Measurements from ENCODE around the gene TM4SF5.
A peak's percentile ranks its signal among the peaks of the same experiment; 100 is the strongest.
"Not testable (repeated sequence)": the region's sequence is repeated elsewhere in the genome, so short reads cannot be mapped to it uniquely, and the experiment has no call there.

TM4SF5 gene

DNA sequence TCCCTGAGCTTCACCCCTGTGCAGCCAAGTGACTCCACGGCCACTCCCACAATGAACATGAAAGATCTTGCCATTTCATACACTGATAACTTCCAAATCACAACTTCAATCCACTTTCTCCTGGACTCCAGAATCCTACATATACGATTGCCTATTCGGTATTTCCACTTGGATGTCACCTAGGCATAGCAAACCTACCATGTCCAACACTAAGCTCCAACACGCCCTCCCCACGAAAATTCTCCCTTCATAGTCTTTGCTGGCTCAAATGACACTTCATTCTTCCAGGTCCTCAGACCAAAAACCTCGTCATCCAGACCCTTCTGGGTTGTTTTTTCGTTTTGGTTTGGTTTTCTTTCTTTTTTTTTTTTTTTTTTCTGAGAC lies 19.0 kb downstream of the TM4SF5 start:
- no peak for DNase-seq

DNA sequence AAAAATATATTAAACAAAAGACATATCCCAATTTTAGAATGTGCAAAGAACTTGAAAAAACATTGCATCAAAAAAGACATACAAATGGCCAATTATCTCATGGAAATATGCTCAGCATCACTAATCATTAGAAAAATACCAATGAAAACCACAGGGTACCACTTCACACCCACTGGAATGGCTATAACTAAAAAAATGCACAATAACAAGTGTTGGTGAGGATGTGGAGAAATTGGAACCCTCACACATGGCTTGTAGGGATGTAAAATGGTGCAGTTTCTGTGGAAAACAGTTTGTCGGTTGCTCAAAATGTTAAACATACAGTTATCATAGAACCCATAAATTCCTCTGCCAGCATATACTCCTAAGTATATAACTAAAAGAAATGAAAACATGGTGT lies 23.5 kb downstream of the TM4SF5 start:
- DNase-seq, result no peak

DNA sequence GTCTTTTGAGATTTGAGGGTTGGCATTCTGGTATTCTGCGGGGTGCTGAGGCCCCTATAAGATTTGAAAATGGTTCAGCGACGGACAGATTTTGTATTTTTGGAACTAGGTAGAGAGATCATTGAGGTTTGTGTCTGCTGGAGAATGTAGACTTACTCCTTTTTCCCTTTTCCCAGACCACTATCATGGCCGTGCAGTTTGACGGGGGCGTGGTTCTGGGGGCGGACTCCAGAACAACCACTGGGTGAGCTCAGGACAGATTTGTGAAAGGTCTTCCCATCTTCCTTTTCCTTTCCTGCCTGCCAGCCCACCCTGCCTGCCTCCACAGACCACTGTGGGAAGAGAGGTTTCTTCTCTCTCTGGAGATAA lies 24.9 kb downstream of the TM4SF5 start:
- no peak for DNase-seq

DNA sequence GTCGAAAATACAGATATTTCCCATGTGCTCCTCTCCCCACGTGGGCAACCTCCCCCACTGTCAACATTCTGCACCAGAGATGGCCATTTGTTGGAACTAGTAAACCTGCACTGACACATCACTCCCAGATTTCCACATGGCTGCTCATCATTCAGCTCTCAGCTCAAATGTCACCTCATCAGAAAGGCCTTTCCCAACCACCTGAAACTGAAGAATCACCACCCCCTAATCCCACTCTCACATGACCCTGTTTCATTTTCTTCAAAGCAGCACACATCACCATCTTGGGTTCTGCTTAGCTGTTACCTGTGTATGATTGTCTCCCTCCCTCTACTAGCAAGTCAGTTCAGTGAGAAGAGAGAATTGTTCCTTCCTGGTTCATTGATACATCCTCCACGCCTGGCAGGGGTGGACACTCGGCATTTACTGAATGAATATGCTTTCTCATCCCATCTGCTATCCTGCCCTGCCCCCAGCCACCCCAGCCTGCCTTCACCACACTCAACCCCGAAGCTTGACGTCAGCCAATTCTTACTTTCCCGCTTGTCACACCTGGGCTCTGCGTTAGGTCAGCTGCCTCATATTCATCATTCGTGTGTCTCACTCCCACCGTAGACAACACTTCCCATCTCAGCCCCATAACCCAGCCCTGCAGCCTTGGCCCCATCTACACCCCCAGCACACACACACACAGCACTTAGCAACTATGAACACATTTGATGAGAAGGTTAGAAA lies 28.9 kb downstream of the TM4SF5 start:
- no peak for DNase-seq

DNA sequence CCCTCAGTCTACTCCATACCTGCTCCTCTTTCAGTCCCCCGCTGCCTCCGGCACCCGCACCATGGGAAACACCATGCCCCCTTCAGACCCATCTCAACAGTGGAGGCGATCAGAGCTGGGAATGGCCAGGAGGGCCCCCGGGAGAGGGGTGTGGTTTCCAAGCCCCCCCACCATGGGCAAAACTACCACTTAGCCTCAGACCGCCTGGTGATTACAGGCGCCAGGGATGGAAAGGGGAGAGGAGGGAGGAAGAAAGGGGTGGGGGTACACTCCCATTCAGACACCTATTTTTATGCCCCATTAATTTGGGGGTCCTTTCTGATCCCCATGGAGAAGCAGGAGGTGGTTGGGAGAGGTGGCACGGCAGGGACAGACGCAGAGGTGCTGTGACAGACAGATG lies 30.5 kb downstream of the TM4SF5 start, which contains the start of gene C17orf114:
Gene C17orf114 (minus strand): TSS at position 101 of the 400 bp plus-strand sequence.
- DNase-seq, result peak; percentile 17

DNA sequence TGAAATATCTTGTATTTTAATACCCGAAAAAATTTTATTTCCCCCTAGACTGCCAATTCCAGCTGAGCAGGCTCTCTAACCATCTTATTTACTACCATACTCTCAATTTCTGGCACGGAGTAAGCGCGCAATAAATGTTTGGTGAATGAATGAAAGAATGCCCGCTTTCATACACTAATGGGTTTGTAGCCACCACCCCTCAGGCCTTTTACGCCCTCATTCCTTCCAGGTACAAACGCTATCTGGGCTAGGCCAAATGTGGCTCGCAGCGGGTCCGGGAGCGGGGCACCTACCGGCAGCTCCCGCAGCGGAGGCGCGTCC lies 34.7 kb downstream of the TM4SF5 start:
- peak; percentile 50 for DNase-seq

DNA sequence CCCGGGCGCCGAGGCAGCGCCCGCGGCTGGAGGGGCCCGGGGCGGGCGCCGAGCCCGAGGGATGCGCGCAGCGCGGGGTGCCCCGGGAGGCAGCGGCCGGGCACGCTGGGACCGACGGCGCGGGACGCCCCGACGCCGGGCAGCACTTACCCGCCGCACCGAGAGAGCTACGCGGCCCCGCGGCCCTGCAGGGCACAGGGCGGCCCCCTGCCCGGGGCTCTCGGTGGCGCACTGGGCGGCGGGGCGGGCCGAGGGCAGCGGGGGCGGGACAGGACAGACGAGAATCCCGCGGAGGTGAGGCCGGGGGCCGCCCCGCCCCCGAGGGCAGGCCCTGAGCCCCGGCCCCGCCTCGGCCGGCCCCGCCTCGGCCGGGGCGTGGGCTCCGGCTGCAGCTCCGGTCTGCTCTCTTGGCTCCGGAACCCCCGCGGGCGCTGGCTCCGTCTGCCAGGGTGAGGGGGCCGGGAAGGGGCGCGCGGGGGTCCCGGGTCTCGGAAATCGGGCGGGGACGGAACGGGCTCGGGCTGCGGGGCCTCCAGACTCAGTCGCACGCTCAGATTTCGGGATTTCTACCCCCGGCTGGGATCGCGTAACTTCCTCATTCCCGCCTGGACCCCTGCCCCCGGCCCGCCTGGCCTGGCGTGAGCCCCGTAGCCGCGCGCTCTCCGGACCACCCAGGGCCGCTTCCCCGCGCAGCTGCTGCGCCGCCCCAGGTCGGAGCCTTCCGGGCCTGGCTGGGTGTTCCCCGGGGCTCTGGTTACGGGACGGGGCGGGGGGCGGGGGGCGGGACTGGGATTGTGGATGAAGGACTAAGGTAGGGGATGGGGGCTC lies 35.3 kb downstream of the TM4SF5 start, which contains the start of gene PLD2:
Gene PLD2 (plus strand): TSS at position 376 of the 828 bp plus-strand sequence. CDS start 621 bp downstream, outside the sequence.
- DNase-seq, result peak; percentile 84

DNA sequence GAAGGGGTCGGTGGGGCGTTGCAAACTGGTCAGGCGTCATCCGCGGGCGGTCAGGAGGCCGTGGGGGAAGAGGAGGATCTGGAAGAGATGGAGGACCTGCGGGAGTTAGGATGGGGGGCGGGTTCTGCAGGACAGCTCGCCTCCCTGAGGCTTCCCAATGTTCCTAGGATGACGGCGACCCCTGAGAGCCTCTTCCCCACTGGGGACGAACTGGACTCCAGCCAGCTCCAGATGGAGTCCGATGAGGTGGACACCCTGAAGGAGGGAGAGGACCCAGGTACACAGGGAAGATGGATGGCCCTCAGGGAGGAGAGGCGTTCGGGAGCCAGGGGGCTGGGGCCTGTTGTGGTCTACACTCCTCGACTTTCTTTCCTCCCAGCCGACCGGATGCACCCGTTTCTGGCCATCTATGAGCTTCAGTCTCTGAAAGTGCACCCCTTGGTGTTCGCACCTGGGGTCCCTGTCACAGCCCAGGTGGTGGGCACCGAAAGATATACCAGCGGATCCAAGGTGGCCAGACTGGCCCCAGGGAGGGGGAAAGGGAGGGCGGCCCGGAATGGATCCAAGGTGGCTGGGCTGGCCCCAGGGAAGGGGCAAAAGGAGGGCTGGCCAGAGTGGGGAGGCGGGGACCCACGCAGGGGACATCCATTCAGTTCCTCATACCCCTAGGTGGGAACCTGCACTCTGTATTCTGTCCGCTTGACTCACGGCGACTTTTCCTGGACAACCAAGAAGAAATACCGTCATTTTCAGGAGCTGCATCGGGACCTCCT lies 36.1 kb downstream of the TM4SF5 start:
- DNase-seq, result no peak

DNA sequence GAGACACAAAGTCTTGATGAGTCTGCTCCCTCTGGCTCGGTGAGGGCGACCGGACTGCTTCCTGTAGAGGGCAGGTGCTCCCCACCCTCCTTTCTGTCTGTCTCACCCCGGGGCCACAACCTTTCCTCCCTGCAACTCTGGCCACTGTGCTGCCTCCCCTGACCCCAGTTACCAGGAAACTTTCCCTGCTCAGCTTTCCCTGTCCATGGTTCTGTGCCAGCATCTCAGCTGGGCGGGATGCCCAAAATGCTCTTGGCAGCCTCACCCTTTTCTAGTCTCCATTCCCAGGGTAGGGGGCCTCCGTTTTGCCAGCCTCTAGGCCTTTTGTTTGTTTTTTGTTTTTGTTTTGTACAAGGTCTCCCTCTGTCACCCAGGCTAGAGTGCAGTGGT lies 36.7 kb downstream of the TM4SF5 start:
- no peak for DNase-seq

DNA sequence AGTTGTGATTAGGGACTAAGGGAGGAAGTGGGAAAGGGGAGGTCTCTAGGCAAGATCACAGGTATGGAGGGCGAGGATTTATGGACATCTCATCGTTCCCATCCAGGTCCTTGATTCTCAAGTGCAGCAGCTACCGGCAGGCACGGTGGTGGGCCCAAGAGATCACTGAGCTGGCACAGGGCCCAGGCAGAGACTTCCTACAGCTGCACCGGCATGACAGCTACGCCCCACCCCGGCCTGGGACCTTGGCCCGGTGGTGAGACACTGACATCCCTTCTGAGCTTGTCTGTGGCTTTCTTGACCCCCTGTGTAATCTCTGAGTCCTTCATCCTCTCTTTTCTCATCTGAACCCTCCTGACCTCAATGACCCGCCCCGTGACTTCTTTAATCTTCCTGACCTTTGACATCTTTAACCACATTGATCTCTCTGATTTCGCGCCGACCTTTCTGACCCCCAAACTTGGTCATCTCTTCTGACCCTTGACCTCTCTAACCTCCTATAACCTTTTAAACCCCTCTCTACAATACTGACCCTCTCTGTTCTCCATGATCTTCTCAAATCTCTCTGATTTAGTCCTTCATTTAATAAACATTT lies 39.1 kb downstream of the TM4SF5 start:
- DNase-seq, result no peak

DNA sequence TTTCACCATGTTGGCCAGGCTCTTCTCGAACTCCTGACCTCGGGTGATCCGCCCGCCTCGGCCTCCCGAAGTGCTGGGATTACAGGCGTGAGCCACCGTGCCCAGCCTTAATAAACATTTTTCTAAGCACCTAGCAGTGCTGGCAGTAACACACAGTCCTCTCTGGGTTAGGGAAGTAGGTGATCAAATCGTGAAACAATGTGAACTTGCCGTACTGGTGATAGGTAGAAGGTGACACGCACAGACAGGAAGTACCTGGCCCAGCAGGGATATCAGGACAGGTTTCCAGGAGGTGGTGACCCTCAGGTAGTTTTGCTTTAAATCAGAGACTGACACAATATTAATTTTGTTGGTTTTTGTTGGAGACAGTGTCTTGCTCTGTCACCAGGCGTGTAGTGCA lies 39.8 kb downstream of the TM4SF5 start:
- no peak for DNase-seq

DNA sequence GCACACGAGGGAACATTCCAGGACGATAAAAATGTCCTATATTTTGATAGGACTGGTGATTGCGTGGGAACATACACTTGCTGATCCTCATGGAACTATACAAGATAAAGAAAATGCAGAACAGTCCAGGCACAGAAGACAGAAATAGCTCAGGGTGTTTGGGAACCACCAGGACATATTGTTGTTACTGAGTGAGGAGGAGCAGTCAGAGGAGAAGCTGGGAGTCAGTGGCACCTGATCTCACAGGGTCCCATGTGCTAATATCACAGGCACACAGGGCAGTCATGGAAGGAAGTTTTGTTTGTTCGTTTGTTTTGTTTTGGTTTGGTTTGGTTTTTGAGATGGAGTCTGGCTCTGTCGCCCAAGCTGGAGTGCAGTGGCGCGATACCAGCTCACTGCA lies 41.0 kb downstream of the TM4SF5 start:
- no peak for DNase-seq

DNA sequence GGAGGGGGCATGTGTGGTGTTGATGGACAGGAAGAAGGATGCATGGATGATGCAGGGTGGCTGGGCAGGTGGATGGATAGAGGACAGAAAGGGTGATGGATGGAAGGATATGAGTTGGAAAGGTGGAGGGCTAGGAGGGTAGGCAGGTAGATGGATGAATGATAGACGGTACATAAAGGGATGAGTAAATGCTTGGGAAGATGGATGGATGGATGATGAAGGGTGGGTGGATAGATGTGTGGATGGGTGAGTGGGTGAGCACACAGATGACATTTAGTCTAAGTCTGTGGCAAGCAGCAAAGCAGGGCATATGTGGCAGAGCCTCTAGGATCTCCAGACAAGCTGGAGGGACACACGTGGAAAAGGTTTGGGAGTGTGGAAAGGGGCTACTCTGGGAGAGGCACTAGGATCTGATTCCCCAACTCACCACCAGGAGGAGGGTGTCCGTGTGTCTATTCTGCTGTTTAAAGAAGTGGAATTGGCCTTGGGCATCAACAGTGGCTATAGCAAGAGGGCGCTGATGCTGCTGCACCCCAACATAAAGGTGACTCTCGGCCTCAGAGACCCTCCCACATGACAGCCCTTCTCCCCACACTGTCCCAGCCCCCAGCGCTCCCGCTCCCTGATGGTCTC lies 43.5 kb downstream of the TM4SF5 start:
- DNase-seq, result no peak

DNA sequence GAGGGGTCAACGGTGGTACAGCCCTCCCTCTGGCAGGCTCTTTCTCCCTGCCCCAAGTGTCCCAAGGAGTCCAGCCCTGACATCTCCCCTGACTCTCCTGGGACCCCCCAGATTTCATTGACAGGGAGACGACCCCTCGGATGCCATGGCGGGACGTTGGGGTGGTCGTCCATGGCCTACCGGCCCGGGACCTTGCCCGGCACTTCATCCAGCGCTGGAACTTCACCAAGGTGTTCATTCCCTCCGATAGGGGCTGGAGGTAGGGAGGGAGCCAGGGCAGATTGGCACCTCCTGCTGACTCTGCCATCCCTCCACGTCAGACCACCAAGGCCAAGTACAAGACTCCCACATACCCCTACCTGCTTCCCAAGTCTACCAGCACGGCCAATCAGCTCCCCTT lies 45.1 kb downstream of the TM4SF5 start:
- DNase-seq, result no peak

DNA sequence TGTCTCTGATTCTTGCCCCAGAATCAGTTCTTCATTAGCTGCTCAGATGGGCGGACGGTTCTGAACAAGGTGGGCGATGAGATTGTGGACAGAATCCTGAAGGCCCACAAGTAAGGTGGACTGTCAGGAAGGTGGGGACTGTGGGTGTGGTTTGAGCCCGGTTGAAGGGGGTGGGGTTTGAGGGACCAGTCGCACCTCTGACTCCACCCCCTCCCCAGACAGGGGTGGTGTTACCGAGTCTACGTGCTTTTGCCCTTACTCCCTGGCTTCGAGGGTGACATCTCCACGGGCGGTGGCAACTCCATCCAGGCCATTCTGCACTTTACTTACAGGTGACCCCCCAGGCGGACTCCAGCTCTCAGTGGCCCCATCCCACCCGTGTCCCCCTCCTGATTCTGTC lies 46.6 kb downstream of the TM4SF5 start:
- DNase-seq, result no peak

DNA sequence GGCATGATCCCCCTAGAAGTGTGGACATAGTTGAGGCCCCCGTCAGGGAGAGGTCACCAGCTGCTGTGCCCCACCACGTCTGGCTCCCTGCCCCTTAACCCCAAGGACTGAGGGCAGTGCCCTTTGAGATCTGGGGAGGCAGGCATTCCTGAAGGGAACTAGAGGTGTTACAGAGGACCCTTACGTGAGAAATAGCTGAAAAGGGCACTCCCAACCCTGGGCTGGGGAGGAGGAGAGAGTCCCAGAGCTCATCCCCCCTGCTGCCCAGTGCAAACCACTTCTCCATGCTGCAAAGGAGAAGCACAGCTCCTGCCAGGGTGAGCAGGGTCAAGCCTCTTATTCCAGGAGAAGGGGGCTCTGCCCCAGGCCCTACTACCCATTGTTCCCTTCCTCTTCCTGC lies 51.1 kb downstream of the TM4SF5 start:
- DNase-seq, result no peak

DNA sequence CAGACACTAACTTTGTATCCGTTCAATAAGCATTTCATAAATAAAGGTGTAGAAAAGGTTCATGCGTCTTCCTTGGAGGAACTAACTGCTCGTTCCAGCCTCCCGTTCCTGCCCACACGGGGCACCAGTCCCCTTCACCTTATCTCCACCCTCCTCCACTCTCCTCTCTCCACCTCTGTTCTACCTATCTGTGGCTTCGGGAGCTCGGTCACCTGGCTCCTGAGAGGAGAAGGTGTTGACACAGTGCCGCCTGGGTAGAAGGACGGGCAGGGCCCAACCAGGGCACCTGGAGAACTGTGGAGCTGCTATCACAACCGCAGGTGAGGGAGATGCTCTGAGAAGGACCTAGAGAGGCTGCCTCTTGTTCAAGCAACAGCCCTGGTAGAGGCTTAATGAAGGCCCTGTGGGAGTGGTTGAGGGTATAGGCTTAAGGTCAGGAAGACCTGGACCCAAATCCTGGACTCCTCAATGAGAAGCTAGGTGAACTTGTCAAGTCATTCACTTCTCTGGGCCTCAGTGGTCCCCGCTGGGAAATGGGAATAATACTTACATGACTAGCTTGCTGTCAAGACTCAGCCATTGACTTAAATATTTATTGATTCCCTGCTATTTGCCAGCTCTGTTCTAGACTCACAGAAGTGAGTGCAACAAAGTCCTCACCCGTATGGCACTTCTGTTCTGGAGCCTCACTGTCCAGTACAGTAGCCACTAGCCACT lies 51.8 kb downstream of the TM4SF5 start:
- no peak for DNase-seq

DNA sequence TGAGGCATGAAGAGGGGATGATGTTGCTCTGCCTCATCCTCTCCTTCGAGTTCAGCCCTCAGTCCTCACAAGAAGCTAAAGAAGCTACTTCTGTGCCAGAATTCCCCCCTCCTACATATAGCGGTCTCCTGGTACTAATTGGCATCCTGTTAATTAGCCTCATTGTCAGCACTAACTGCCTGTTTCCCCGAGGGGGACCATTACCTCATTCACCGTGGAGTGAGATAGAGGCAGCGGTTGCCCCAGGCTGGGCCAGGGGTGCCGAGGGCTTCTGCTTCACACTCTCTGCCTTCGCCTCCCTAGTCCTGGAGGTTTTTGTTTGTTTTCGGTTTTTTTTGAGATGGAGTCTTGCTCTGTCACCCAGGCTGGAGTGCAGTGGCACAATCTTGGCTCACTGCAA lies 55.7 kb downstream of the TM4SF5 start:
- DNase-seq, result peak; percentile 82

DNA sequence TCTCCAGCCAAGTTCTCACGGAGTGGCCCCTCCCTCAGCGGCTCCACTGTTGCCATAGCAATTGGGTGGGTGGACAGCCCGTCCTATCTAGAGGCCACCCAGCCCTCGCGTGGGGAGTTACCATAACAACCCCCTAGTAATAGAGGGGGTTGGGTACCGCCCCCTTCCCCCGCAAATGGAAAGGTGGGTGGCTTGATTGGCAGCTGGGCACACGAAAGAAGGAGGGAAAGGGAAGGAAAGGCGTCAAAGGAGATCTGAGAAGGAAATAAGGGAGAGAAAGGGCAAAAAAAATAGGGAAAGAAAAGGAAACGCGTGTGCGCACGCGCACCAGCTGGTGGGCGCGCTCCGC lies 61.1 kb downstream of the TM4SF5 start:
- DNase-seq, result not testable (repeated sequence)
